Superior temporal gyrus (tissue), 1 donor: ENCODE data around the gene PTPRD.

Experiments used
- DNase-seq: peaks from one replicate; pipeline ENCODE4 v3.0.0-alpha.2; 2016; ENCODE audit errors: extremely low spot score

The PTPRD gene

DNA sequence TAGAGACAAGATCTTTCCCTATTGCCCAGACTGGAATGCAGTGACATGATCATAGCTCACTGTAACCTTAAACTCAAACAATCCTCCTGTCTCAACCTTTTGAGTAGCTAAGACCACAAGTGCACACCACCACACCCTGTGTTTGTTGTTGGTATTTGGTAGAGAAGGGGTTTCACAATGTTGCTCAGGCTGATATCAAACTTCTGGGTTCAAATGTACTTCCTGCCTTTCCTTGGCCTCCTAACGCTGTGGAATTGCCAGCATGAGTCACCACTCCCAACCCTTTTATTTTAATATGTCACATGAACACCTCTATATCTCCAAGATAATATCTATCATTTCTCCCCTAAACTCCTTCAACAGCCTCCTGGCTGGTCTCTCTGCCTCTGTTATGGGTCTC, 719.0 kb downstream of the PTPRD start:
- DNase-seq, result no peak

GRCh38 chr9:9892217-9892616, 720.6 kb downstream of the PTPRD start:
- DNase-seq, result no peak

- DNase-seq, result no peak
Measured at GRCh38 chr9:9881692-9882091, 731.1 kb downstream of the PTPRD start.

DNA sequence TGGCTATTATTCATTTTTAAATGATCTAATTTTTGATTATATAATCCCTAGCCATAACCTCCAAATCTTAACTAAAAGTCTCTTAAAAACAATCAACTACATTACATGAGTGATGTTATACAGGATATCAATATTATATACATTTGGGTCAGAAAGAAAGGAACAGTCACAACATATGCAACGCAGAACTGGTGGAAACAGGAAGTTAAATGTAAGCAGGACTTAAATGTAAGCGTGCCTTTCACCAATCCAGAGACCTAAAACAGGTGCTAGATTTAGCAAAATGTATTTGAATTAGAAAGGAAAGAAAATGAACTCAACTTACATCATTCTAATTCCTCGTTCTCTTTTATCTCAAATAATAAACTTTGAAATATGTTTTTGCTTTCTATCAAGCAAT, 738.5 kb downstream of the PTPRD start:
- no peak for DNase-seq

GRCh38 chr9:9862235-9862810, 750.5 kb downstream of the PTPRD start:
- no peak for DNase-seq

DNA sequence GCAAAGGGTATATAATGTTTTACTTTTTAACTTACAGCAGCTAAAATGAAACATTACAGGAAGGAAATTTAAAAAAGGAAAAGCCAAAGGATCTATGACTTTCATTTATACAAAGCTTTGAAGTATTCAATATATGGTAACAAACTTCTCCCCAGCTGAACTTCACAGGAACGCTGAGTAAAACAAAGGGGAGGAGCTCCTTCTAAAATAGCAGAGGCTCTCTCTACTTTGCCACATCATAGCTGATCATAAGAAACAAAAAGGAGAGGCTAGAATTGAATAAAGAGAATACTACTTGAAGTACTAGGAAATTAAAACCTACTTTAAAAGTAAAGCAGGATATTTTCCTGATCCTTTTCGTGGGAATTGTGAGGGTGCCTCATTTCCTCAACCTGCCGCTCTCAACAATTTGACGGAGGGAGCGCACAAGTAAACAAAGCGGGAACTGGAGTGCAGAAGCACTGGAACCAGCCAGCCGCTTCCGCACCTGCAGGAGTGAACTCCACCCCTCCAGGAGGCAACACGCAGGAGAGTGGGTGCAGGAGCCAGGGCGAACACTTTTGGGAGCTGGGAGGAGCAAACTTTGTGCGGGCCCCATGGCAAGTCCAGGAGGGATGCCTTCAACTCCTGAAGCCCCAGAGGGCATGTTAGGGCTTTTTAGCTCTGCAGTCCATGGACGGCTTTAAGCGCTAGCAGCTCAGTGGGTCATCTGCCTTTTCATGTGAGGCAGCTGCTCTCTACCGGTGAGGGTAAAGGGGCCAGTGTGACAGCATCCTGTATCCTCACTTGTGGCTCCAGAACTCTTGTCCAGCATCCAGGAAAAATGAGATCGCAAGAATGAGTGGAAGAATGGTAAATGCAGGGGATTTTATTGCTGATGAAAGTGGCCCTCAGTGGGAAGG, 757.4 kb downstream of the PTPRD start:
- no peak for DNase-seq

GRCh38 chr9:9847750-9848149, 765.1 kb downstream of the PTPRD start:
- no peak for DNase-seq

- no peak for DNase-seq
Measured at GRCh38 chr9:9846557-9846956, 766.2 kb downstream of the PTPRD start.

DNA sequence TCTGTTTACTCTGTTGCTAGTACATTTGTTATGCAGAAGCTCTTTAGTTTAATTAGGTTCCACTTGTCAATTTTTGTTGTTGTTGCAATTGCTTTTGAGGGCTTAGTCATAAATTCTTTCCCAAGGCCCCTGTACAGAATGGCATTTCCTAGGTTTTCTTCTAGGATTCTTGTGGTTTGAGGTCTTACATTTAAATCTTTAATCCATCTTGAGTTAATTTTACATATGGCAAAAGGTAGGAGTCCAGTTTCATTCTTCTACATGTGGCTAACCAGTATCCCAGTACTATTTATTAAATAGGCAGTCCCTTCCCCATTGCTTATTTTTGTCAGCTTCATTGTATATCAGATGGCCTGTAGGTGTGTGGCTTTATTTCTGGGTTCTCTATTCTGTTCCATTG, 792.4 kb downstream of the PTPRD start:
- DNase-seq, result no peak

DNA sequence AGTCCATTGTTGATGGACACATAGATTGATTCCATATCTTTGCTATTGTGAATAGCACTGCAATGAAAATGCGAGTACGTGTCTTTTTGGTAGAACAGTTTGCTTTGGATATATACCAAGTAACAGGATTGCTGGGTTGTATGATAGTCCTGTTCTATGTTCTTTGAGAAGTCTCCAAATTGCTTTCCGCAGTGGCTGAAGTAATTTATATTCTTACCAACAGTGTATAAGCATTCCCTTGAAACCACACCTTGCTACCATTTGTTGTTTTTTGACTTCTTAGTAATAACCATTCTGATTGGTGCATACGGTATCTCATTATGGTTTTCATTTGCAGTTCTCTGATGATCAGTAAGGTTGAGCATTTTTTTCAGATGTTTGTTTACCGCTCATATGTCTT, 792.9 kb downstream of the PTPRD start:
- DNase-seq, result no peak

- no peak for DNase-seq
Measured at GRCh38 chr9:9817176-9817575, 795.6 kb downstream of the PTPRD start.

DNA sequence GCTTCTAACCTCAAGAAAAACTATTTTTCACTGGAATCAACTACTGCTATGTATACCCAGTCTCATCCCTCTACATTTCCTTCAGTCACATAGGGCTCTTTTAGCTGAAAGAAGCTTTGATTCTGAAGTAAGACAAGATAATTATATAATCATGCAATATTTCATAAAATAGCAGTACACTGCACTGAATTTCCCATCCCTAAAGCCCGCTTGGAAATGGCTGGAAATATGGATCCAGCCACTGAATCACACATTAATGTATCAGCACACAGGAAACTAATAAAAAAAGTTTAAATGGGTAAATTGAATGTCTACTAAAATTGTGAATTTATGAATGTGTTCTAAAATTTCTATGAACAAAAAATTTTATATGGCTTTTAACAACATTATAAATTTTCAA, 808.7 kb downstream of the PTPRD start:
- no peak for DNase-seq

GRCh38 chr9:9799287-9799686, 813.5 kb downstream of the PTPRD start:
- DNase-seq, result no peak

DNA sequence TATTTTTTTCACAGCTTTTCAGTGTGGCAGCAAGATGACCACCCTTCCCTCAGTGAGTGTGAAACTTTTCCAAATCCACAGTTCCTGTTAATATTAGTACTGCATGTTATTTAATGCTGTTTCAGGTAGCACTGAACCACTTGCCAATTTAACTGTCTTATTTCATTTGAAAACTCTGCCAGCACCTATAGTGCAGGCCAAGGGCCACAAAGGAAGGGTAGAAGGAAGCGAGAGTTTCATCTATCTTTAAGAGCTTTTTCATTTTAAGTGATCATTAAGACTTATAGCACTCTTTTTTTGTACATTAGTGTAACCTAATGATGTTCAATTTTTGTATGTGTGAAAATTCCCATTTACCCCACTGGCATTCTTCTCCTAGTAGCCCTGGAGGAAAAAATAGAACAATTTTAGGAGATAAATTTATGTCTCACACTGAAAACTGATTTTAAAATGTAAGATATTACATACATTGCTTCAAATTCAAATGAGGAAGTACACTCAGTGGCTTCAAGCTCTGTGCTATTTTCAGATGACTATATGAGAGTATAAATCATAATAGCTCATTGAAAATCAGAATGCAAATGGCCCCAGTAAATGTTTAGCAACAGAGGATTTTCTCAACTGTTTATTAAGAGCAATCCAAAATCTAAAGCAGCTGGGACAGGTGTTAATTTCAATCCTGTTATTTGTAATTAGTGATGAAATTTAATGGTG, 820.5 kb downstream of the PTPRD start:
- DNase-seq, result no peak

- DNase-seq, result peak; percentile 81
Measured at GRCh38 chr9:9791611-9792010, 821.2 kb downstream of the PTPRD start.

DNA sequence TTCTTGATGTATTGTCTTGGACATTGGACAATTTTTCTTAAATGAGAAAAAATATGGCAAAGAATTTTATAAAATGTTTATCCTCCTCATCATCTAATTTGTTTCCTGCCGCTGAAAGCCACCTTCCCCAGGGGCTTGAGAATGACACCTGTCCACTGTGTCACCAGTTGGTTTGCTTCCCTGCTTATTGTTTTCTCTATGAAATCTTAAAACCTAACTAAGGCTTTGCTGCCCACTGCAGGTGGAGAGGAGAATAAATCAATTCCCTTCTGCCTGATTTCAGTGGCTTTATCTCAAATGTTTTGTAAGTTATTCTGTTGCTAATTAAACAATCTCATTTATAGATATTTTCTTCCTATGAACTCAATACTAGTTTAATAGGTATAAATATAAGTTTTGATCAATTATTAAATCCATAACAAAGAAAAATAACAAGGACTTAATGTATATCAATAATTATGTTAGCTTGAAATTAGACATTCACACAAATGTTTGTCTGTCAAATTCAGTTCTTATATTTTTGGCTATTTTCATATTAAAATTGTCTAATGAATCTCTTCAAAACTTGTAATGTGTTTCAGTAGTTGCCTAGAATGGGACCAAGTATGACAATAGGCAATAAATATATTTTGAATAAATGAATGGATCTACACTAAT, 822.5 kb downstream of the PTPRD start:
- DNase-seq, result peak; percentile 86

DNA sequence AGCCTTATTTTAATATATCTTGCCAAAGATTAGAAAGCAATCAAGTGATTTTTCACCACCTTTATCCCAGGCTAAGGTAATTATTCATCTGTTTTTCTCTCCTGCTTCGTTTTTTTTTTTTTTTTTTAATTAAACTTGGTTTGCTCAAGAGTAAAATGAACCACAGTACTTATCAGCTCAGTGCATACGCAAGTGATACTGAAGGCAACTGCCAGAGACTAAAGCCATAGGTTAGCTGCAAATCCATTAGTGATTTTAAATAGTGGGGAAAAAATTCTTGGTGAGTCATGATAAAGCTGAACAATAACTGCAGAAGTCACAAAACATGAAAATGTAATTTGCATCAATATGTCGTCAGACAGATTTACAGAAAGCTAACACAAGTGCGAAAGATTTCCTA, 829.1 kb downstream of the PTPRD start:
- no peak for DNase-seq

- peak; percentile 40 for DNase-seq
Measured at GRCh38 chr9:9783211-9783610, 829.6 kb downstream of the PTPRD start.

DNA sequence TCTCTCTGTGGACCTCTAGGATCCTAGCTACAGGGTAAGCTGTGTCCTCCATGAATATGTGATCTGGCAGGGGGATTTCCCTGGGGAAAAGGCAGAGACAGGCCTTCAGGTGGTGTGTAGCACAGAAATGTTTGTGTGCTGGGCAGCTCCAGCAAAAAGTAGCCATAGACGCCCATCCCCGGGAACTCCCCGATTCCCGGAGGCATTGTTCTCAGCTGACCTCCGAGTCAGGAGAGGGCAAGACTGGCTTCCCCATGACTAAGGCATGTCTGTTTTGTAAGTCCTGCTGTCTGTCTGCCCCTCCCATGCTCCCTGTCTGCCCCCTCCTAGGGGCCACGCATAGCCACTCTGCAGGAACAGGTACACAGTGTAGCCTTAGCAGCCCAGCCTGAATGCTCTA, 834.5 kb downstream of the PTPRD start:
- no peak for DNase-seq

GRCh38 chr9:9774471-9774870, 838.3 kb downstream of the PTPRD start:
- no peak for DNase-seq

DNA sequence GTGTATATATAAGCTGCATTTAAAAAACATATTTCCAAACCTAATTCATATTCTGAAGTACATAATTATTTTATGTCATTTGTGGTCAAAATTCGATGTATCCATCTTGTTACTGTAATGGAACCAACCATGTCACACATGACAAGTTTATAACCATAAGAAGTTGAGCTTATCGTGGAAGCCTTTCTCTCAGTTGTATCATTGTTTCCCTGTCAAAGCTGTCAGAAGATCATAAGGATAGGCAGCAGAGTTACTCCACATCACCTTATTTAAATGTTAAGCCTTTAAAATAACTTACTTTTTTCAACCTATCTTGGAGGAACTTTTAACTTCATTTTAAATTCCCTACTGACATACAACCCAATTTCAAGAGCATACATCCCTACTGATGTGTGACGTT, 841.5 kb downstream of the PTPRD start:
- DNase-seq, result no peak

DNA sequence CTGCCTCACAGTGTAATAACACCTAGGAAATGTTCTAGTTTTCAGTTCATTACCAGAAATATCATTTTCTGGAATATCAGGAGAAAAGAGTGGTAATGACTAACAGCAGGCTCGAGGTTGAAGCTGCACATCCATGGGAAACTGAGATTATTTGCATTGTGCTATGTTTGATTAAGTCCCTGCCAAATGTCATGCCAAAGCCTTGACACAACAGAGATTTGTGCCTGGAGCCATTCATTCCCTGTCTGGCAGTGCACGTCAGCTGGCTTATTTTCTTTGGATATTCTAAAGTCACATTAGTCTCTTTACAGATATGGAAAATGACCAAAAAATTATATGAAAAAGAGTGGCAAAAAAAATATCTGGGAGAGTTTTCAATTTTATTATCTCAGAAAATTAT, 848.0 kb downstream of the PTPRD start:
- no peak for DNase-seq
